HepG2 (cell line): ENCODE measurements around the gene EFNA3. TPM values are rescaled to one million over a fixed set of nuclear protein-coding genes. Genes with fewer than 3 reads are reported as not detected.

Source experiments
- ASH2L ChIP-seq: fragments of 300-600, 200-600 bp; sonication (generic); IDR thresholded peaks from 2 replicates; pipeline ENCODE4 v1.7.0; 2017; ENCODE audit warnings: low read depth, mild to moderate bottlenecking, moderate library complexity, mixed read lengths, low read length; ENCODE audit not compliant: insufficient read length
- GATAD1 ChIP-seq: IDR thresholded peaks from 2 replicates; pipeline ENCODE4 v1.6.1; 2016; ENCODE audit warnings: missing genetic modification reagents, missing compliant biosample characterization
- JUND ChIP-seq: sonication (generic); formaldehyde crosslinking; IDR thresholded peaks from 2 replicates; pipeline ENCODE4 v1.8.0; 2022; ENCODE audit warnings: mild to moderate bottlenecking, missing genetic modification reagents
- KLF16 ChIP-seq, 2 experiments: sonication (generic) in 1 of 2; formaldehyde crosslinking in 1 of 2; IDR thresholded peaks; 2 replicates each; pipeline versions ENCODE4 v1.6.1 to v1.8.0; 2016 to 2023; ENCODE audit warnings: missing genetic modification reagents in 2 of 2, missing compliant biosample characterization in 1 of 2
- MBD4 ChIP-seq: IDR thresholded peaks from 2 replicates; pipeline ENCODE4 v1.6.1; 2012; ENCODE audit warnings: low read length, inconsistent platforms, borderline replicate concordance
- MEIS2 ChIP-seq: sonication (generic); formaldehyde crosslinking; IDR thresholded peaks from 2 replicates; pipeline ENCODE4 v1.9.0; 2021; ENCODE audit warnings: mild to moderate bottlenecking, missing genetic modification reagents
- MTA3 ChIP-seq: sonication (generic); formaldehyde crosslinking; IDR thresholded peaks from 2 replicates; pipeline ENCODE4 v1.4.0; 2020; ENCODE audit warnings: missing genetic modification reagents
- MZF1 ChIP-seq: sonication (generic); formaldehyde crosslinking; IDR thresholded peaks from 2 replicates; pipeline ENCODE4 v1.8.1; 2023; ENCODE audit warnings: mild to moderate bottlenecking, missing genetic modification reagents, borderline replicate concordance
- PPARG ChIP-seq: conservative IDR thresholded peaks from 2 replicates; pipeline ENCODE4 v1.6.1; 2016; ENCODE audit warnings: missing biosample characterization, missing genetic modification reagents
- RORA ChIP-seq: sonication (generic); formaldehyde crosslinking; IDR thresholded peaks from 2 replicates; pipeline ENCODE4 v1.5.0; 2020; ENCODE audit warnings: mild to moderate bottlenecking, missing genetic modification reagents, moderate library complexity
- SIX1 ChIP-seq: sonication (generic); formaldehyde crosslinking; IDR thresholded peaks from 2 replicates; pipeline ENCODE4 v1.4.0; 2020; ENCODE audit warnings: missing genetic modification reagents, borderline replicate concordance
- TRIM24 ChIP-seq: sonication (generic); formaldehyde crosslinking; IDR thresholded peaks from 2 replicates; pipeline ENCODE4 v1.8.0; 2022; ENCODE audit warnings: mild to moderate bottlenecking, missing genetic modification reagents
- ZNF451 ChIP-seq: sonication (generic); formaldehyde crosslinking; IDR thresholded peaks from 2 replicates; pipeline ENCODE4 v1.5.0; 2020; ENCODE audit warnings: mild to moderate bottlenecking, missing genetic modification reagents
- ZNF558 ChIP-seq: sonication (generic); formaldehyde crosslinking; IDR thresholded peaks from 2 replicates; pipeline ENCODE4 v1.9.0; 2022; ENCODE audit warnings: mild to moderate bottlenecking, missing genetic modification reagents, borderline replicate concordance
- ZNF563 ChIP-seq: sonication (generic); formaldehyde crosslinking; IDR thresholded peaks from 2 replicates; pipeline ENCODE4 v1.8.0; 2022; ENCODE audit warnings: mild to moderate bottlenecking, moderate library complexity, missing genetic modification reagents
- ZNF672 ChIP-seq: sonication (generic); formaldehyde crosslinking; IDR thresholded peaks from 2 replicates; pipeline ENCODE4 v1.8.1; 2022; ENCODE audit warnings: missing genetic modification reagents
- ZNF766 ChIP-seq: sonication (generic); formaldehyde crosslinking; IDR thresholded peaks from 2 replicates; pipeline ENCODE4 v1.5.0; 2020; ENCODE audit warnings: missing genetic modification reagents, borderline replicate concordance
- polyA plus RNA-seq, 8 experiments: library from polyadenylated mRNA; depleted of rRNA in 3 of 8; stranded (reverse) in 7 of 8; unstranded in 1 of 8; fragments of >200 nt; fragmentation: Illumina TruSeq in 4 of 8; extraction: Trizol in 4 of 8; gene quantifications; 2 replicates each; pipeline versions ENCODE4 v1.2.1 to v1.2.3, GENCODE V29; 2011 to 2016; ENCODE audit warnings: low read depth in 4 of 8, missing spikeins in 1 of 8, mixed read lengths in 1 of 8; ENCODE audit not compliant: insufficient read depth in 1 of 8
- total RNA-seq, 5 experiments: library from RNA; depleted of rRNA; stranded (reverse); fragments of >200 nt; fragmentation: Illumina TruSeq; extraction: Trizol; gene quantifications; 2 replicates each; pipeline ENCODE4 v1.2.3, GENCODE V29; 2016; ENCODE audit warnings: low read depth in 1 of 5
- TF ChIP-seq, protein P1 (sequence below): sonication (generic); formaldehyde crosslinking; IDR thresholded peaks from 2 replicates; pipeline ENCODE4 v1.4.0; 2020; ENCODE audit warnings: mild to moderate bottlenecking, low read depth, missing genetic modification reagents
- TF ChIP-seq, protein P2 (sequence below), 2 experiments: sonication (generic) in 1 of 2; formaldehyde crosslinking in 1 of 2; IDR thresholded peaks; 2 replicates each; pipeline versions ENCODE4 v1.6.1 to v1.9.0; 2014 to 2022; ENCODE audit warnings: antibody characterized with exemption in 1 of 2, borderline replicate concordance in 1 of 2, inconsistent platforms in 1 of 2, low read depth in 1 of 2, missing genetic modification reagents in 1 of 2

Gene EFNA3
- total and polyA plus RNA-seq, 2 of the 13 experiments (the other 11 are each of a cell fraction or from before 2014, with no cell fraction given) = 1.0 to 5.7 TPM

DNA sequence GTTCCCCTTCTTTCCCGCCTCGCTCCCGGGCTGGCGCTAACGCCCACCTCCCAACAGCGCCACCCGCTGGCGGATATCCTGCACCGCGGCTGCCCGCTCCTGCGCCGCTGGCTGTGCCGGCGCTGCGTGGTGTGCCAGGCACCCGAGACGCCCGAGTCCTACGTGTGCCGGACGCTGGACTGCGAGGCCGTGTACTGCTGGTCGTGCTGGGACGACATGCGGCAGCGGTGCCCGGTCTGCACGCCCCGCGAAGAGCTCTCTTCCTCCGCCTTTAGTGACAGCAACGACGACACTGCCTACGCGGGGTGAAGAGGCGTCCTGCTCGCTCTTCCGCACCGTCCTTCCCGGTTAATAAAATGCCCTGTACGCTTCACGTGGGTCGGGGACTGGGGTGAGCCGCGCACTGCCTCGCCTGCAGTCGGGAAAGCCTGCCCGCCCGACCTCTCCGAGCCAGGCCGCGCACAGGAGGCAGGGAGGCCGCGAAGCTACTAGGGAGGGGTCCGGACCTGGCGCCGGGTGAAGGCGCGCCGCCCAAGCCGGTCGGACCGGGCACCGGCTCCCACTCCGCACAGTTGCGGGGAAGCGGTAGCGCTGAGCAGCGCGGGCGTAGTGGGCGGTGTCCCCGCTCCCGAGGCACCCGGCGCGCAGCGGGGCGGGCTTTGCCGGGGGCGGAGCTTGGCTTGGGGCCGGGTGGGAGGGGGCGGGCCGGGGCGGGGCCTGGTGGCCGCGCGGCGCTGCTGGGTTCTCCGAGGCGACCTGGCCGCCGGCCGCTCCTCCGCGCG lies 27.9 kb upstream of the EFNA3 start, which contains the start of gene ADAM15 (continued):
- TF ChIP-seq ZNF451 (peak; percentile 52; the same call in 1 of the 2 replicates), MZF1 (no peak), SIX1 (CRISPR knock-in tag) (no peak), TRIM24 (CRISPR knock-in tag) (no peak), KLF16 (CRISPR knock-in tag; IDR thresholded peaks at IDR 0.05) (peak in 1 of 2 experiments; percentile 72; a peak in 1 of 4 replicates), RORA (no peak), ZNF672 (CRISPR knock-in tag) (no peak), GATAD1 (CRISPR knock-in tag) (0 out of 2 replicates have a peak, but pooled peaks have one; percentile 48), ASH2L (peak; percentile 57), ZNF558 (peak; percentile 55; the same call in 1 of the 2 replicates), MBD4 (no peak), ZNF766 (CRISPR knock-in tag) (peak; percentile 87; the same call in 1 of the 2 replicates), ZNF563 (CRISPR knock-in tag) (peak; percentile 94), MTA3 (no peak), MEIS2 (CRISPR knock-in tag) (peak; percentile 45; the same call in 1 of the 2 replicates), JUND (CRISPR knock-in tag) (peak; percentile 61; the same call in 1 of the 2 replicates), PPARG (CRISPR knock-in tag) (0 out of 2 replicates have a peak, but pooled peaks have one; percentile 22)
- TF ChIP-seq, protein P1, sequence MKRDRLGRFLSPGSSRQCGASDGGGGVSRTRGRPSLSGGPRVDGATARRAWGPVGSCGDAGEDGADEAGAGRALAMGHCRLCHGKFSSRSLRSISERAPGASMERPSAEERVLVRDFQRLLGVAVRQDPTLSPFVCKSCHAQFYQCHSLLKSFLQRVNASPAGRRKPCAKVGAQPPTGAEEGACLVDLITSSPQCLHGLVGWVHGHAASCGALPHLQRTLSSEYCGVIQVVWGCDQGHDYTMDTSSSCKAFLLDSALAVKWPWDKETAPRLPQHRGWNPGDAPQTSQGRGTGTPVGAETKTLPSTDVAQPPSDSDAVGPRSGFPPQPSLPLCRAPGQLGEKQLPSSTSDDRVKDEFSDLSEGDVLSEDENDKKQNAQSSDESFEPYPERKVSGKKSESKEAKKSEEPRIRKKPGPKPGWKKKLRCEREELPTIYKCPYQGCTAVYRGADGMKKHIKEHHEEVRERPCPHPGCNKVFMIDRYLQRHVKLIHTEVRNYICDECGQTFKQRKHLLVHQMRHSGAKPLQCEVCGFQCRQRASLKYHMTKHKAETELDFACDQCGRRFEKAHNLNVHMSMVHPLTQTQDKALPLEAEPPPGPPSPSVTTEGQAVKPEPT (CRISPR knock-in tag) = peak; percentile 88
- TF ChIP-seq, protein P2, sequence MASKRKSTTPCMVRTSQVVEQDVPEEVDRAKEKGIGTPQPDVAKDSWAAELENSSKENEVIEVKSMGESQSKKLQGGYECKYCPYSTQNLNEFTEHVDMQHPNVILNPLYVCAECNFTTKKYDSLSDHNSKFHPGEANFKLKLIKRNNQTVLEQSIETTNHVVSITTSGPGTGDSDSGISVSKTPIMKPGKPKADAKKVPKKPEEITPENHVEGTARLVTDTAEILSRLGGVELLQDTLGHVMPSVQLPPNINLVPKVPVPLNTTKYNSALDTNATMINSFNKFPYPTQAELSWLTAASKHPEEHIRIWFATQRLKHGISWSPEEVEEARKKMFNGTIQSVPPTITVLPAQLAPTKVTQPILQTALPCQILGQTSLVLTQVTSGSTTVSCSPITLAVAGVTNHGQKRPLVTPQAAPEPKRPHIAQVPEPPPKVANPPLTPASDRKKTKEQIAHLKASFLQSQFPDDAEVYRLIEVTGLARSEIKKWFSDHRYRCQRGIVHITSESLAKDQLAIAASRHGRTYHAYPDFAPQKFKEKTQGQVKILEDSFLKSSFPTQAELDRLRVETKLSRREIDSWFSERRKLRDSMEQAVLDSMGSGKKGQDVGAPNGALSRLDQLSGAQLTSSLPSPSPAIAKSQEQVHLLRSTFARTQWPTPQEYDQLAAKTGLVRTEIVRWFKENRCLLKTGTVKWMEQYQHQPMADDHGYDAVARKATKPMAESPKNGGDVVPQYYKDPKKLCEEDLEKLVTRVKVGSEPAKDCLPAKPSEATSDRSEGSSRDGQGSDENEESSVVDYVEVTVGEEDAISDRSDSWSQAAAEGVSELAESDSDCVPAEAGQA (IDR thresholded peaks at IDR 0.05; ENCODE audit: low read depth) = no peak
- TF ChIP-seq, protein P2 (CRISPR knock-in tag; IDR thresholded peaks at IDR 0.05; ENCODE audit: borderline replicate concordance) = no peak
